ENCODE results near the gene TUFT1.
A peak's percentile ranks its signal among the peaks of the same experiment; 100 is the strongest.
"Not testable (repeated sequence)": the region's sequence is repeated elsewhere in the genome, so short reads cannot be mapped to it uniquely, and the experiment has no call there.

Gene TUFT1

DNA sequence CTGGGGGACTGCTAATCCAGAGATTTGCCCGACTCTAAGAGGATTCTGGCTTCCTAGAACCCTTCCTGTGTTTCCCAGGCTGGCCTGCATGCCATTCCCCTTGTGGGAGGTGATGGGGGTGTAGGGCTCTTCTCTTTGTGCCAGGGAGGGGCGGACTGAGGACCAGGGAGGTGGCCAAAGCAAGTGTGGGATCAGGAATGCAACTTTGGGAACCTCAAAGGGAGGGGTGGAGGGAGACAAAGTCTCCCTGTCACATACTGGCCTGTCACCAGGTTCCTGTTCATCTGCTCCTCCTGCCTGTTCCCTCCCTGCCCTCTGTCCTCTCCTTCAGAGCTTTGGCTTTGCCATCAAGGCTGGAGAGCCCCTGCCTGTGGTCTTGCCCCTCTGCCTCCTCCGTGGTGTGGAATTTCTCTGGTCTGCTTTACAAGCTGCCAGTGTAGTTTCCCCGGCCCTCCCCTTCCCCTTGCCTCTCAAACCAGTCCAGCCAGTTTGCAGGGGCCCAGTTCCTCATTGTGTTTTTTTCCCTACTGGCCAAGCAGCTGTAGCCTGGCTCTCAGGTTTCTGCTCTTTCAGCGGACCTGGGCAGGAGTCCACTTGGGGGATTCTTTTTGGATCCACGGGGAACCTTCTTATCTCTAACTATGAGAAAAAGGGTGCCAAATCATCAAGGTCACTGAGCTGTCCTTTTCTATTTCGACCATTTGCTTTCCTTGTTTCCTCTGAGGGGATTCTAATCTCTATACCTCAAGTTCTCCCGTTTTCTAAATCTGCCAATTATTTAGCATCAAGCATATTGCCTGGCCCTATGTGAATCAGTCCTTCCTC lies 27.1 kb upstream of the TUFT1 start:
- peak; percentile 17 to 49 (median 30) for DNase-seq

DNA sequence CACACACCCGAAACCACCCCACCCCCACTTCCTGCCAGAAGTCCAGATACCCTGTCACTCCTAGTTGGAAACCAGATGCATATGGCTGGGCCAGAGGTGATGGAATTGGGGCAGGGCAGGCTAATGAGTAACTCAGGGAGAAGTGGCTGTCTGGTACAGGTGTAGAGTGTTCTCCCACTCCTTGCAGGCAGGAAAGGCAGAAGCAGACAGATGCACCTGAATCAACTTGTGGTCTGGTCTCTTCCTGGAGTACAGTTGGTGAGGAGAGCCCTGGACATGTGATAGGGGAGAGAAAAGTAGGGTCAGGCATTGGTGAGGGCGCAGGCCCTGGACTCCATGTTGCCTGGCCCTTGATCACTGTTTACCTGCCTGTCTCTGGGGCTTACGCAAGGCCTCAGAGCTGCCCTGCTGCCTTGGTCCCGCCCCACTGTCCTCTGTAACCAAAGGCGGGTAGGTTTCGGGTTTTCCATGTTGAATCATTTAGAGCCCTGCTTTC lies 26.4 kb upstream of the TUFT1 start:
- DNase-seq = peak in 3 of 4 experiments; percentile 14 to 28 (median 27)

DNA sequence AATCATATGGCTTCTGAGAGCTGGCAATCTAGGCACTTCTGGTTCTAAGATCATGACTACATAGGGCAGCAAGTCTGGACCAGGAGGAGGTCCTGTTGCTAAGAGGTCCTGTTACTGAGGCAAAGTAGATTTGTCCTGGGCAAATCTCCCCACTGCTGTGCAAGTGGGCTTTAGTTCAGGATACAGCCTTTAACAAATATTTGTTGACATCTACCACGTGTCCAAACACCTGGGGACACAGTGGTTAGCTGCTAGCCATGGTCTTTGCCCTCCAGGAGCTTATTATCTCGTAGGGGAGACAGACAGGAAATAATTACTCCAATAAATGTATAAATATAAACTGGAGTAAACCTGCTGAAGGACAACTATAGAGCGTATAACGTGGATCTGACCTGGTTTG lies 25.7 kb upstream of the TUFT1 start:
- DNase-seq = no peak

DNA sequence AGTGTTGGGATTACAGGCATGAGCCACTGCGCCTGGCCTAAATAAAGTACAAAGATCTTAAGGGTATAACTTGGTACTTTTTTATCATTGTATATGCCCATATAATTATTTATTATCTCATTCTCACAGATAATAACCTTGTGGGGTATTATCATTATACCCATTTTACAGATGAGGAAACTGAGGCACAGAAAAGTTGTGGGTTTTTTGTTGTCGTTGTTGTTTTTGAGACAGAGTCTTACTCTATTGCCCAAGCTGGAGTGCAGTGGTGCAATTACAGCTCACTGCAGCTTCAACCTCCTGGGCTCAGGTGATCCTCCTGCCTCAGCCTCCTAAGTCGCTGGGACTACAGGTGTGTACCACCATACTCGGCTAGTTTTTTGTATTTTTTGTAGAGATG lies 24.8 kb upstream of the TUFT1 start:
- no peak for DNase-seq

DNA sequence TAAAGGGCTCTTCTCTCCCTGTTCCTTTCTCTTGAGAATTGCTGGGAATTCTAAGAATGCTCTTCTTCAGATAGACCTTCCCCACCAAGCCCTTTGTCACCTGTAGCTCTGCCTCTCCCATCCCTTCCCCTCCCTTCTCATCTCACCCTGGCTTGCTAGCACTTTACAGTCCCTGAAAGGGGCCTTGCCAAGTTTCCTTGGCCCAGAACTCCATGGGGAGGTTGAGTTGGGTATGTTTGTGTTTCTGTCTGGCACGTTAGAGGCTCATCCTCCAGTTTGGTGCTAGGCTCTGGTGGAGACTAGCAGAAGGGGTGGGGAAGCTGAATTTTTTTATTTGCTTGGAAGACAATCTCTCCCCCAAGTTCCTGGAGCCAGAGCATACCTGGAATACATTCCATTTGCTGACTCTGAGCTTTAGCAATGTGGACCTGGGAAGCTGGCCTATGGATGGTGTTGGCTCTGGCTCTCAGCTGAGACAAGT lies 24.0 kb upstream of the TUFT1 start:
- no peak for DNase-seq

DNA sequence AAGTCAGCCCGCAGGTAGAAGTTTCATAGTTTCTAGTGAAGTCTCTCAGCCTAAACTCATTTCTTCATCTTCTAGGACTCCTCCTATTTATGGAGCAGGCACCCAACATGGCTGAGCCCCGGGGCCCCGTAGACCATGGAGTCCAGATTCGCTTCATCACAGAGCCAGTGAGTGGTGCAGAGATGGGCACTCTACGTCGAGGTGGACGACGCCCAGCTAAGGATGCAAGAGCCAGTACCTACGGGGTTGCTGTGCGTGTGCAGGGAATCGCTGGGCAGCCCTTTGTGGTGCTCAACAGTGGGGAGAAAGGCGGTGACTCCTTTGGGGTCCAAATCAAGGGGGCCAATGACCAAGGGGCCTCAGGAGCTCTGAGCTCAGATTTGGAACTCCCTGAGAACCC lies 21.7 kb upstream of the TUFT1 start:
- no peak for DNase-seq

DNA sequence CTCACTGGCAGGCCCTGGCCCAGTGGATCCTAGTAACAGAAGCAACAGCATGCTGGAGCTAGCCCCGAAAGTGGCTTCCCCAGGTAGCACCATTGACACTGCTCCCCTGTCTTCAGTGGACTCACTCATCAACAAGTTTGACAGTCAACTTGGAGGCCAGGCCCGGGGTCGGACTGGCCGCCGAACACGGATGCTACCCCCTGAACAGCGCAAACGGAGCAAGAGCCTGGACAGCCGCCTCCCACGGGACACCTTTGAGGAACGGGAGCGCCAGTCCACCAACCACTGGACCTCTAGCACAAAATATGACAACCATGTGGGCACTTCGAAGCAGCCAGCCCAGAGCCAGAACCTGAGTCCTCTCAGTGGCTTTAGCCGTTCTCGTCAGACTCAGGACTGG lies 21.2 kb upstream of the TUFT1 start:
- DNase-seq = no peak

DNA sequence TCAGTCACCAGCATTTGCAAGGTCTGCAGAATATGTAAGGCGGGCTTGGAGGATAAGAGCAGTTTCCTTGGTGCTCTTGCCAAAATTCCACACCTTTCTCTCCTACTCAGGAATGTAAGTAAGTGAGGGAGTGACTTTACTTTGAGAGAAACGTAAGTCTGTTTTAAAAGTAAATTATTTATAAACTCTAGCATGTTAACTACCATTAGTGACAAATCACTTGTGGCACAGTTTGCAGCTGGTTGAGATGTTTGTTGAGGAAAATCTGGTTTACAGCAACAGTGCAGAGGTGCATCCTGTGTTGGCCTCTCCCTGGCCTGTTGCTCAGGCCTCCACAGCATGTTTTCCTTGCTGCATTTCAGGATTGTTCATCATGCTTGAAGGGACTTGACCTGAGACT lies 20.4 kb upstream of the TUFT1 start:
- no peak for DNase-seq

DNA sequence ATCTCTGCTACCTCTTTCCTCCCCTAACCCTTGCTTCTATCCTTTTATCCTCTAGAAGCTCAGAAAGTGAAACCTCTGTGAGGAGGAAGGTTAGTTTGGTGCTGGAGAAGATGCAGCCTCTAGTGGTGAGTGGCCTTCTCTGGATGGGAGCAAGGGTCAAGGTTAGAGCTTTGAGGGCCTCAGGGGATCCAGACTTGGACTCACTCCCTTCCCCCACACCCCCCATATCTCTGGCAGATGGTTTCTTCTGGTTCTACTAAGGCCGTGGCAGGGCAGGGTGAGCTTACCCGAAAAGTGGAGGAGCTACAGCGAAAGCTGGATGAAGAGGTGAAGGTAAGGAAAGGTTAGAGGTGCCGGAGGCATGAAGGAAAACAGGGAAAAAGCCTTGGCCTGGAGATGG lies 19.8 kb upstream of the TUFT1 start:
- DNase-seq = peak in 1 of 4 experiments; percentile 19

DNA sequence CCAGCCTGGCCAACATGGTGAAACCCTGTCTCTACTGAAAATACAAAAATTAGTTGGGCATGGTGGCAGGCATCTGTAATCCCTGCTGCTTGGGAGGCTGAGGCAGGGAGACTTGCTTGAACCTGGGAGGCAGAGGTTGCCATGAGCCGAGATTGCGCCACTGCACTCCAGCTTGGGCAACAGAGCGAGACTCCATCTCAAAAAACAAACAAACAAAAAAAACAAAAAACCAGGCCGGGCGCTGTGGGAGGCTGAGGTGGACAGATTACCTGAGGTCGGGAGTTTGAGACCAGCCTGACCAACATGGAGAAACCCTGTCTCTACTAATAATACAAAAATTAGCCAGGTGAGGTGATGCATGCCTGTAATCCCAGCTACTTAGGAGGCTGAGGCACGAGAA lies 17.7 kb upstream of the TUFT1 start:
- not testable (repeated sequence) for DNase-seq

DNA sequence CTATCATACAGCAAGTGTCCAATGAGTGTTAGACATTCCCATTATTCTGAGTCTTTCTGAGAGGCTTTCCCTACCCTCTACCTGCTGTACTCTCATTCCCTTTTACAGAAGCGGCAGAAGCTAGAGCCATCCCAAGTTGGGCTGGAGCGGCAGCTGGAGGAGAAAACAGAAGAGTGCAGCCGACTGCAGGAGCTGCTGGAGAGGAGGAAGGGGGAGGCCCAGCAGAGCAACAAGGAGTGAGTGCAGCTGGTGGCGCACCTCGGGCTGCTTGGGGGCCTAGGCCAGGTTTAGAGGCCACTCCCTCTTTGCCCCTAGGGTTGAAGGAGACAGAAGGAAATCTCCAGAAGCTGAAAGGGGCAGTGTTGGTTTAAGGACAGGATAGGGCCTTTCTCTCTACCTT lies 16.8 kb upstream of the TUFT1 start:
- no peak for DNase-seq

DNA sequence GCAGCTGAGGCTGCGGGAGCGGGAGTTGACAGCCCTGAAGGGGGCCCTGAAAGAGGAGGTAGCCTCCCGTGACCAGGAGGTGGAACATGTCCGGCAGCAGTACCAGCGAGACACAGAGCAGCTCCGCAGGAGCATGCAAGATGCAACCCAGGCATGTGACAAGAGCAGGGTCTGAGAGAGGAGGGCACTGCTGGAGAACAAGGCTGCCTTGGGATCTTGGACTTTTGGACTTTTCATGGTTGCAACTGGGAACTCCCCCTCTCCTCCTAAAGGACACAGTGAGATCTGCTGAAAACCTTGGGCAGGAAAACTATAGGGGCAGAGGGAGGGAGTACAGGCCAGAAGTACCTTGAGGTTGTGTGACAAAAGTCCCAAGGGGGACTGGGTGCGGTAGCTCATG lies 15.4 kb upstream of the TUFT1 start:
- DNase-seq = no peak

DNA sequence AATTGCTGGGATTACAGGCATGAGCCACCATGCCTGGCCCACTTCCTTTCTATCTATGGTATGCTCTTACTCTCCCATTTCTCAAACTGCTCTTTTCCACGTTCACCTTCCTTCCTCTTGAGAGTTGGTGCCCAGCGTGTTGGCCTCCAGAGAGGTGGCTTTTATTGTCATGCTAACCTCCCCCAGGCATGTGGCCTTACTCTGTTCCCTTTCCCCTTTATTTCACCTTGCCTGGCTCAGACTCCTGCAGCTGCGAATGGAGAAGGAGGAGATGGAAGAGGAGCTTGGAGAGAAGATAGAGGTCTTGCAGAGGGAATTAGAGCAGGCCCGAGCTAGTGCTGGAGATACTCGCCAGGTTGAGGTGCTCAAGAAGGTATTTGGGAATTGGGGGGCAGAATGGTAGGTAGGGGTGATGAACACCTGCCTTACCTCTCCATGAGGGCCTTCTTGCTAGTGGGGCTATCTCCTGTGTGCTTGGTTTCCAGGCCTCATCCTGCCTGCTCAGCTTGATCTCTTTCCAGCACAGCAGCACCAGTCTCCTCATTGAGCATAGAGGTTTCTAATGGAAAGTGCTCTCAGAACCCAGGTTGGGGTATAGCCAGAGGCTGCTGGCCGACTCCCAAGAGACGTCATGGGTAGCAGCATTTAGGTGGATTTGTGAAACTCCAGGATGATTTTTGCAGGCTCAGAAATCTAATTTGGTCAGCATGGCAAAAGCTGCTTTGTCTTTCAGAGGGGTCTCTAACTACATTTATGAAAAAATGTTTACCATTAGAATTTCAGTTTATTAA lies 13.2 kb upstream of the TUFT1 start:
- no peak for DNase-seq

DNA sequence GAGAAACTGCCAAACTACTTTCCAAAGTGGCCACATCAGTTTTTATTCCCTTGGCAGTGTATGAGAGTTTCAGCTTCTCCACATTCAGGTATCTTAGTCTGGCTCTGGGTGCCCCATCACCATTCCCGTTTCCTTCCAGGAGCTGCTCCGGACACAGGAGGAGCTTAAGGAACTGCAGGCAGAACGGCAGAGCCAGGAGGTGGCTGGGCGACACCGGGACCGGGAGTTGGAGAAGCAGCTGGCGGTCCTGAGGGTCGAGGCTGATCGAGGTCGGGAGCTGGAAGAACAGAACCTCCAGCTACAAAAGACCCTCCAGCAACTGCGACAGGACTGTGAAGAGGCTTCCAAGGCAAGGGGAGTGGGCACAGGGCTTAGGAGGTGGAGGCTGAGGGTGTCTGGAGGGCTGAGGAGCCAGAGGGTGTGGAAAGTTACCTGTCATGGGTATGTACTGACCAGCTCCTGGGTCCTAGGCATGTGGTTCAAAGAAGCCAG lies 10.9 kb upstream of the TUFT1 start:
- no peak for DNase-seq

DNA sequence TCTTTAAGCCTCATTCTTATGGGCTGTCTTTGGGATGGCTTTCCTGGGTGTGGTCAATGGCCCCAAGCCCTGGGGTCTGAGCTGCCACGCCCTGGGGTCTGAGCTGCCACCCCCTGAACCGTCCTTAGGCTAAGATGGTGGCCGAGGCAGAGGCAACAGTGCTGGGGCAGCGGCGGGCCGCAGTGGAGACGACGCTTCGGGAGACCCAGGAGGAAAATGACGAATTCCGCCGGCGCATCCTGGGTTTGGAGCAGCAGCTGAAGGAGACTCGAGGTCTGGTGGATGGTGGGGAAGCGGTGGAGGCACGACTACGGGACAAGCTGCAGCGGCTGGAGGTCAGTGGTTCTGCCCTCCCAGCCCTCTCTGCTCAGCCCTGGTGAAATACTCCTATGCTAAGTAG lies 10.3 kb upstream of the TUFT1 start:
- DNase-seq = no peak

DNA sequence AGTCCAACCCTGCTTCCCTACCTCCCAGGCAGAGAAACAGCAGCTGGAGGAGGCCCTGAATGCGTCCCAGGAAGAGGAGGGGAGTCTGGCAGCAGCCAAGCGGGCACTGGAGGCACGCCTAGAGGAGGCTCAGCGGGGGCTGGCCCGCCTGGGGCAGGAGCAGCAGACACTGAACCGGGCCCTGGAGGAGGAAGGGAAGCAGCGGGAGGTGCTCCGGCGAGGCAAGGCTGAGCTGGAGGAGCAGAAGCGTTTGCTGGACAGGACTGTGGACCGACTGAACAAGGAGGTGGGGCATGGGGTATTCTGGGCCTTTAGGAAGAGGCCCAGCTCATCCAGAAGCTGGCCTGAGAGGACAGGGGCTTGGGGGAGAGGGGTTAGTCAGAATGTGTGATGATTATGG lies 9.6 kb upstream of the TUFT1 start:
- DNase-seq = no peak

DNA sequence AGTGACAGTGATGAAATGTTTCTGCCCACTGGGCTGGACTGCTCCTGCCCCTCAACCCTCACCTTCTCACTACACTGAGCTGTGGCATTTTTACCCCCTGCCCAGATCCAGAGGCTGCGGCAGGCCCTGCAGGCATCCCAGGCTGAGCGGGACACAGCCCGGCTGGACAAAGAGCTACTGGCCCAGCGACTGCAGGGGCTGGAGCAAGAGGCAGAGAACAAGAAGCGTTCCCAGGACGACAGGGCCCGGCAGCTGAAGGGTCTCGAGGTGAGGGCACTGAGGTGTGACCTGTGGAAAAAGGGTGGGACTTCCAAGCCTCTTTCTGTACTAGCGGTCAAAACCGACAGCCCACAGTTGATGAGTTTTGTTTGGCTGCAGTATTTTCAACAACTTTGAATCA lies 6.2 kb upstream of the TUFT1 start:
- DNase-seq = no peak

DNA sequence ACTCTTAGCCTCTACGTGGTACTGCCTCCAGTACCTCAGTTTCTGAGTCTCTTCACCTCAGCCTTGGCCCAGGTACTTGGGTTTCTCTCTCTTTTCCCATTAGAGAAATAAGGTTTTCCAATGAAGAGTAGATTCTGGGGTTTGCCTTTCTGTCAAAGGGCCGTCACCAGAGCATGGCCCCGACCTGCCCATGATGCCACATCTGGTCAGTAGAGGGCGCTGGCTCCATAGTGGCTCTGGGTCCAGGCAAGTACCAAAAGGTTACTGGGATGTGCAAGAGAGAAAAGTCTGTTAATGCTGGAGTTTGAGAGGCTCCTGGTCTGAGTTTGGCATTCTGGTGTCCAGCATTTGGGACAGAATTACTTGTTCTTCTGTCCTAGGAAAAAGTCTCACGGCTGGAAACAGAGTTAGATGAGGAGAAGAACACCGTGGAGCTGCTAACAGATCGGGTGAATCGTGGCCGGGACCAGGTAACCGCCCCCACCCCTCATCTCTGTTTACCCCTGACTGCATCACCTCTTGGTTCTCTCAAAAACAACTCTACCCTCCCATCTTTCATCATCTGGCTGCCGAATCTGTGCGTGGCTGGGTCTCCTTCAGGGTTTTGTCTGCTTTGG lies 5.3 kb upstream of the TUFT1 start:
- DNase-seq = peak; percentile 76 to 90 (median 88)

DNA sequence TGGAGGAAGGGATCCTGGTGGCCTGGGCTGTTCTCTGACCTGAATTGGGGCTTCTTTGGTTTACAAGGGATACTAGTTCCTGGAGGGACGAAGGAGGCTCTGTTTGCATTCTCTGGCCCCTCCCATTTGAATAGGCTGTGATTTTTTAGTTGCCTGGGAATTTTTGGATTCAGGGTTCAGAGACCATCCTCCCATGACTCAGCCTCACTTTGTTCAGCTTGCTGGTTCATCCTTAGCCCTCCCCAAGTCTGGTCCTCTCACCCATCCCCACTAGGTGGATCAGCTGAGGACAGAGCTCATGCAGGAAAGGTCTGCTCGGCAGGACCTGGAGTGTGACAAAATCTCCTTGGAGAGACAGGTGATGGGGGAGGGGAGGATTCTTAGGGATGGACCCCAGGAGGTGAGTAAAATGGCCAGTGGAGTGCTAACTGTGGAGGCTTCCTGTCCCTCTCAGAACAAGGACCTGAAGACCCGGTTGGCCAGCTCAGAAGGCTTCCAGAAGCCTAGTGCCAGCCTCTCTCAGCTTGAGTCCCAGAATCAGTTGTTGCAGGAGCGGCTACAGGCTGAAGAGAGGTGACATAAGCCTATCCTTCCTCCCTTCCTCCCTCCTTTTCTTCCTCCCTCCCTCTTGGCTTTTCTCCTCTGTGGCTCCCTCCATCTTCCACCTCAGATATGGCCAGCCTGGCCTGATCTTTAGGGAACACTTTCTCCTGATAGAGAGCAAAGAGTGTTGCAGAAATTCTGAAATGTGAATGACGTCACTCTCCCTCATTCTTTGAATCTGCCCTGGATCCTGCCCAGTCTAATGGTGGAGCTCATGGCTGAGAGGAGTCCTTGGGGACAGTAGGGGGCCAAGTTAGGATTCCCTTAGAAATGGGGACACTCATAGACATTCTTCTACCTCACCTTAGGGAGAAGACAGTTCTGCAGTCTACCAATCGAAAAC lies 4.5 kb upstream of the TUFT1 start:
- DNase-seq = no peak

DNA sequence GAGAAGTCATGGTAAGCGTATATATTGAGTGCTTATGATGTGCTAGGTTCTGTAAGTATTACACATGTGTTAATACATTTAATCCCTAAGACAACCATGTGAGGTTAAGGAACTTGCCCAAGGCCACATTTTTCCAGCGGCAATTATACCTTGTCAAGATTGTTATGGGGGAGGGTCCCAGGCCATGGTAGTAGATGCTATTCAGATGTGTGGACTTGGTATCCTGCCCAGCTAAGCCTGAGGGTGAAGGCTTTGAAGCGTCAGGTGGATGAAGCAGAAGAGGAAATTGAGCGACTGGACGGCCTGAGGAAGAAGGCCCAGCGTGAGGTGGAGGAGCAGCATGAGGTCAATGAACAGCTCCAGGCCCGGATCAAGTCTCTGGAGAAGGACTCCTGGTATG lies 3.6 kb upstream of the TUFT1 start:
- no peak for DNase-seq

DNA sequence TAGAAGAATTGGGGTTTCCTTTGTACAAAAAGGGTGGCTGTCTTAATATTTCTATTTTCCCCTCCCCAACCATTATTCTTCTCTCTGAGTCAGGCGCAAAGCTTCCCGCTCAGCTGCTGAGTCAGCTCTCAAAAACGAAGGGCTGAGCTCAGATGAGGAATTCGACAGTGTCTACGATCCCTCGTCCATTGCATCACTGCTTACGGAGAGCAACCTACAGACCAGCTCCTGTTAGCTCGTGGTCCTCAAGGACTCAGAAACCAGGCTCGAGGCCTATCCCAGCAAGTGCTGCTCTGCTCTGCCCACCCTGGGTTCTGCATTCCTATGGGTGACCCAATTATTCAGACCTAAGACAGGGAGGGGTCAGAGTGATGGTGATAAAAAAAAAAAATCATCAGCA lies 3.0 kb upstream of the TUFT1 start:
- peak; percentile 23 to 60 (median 54) for DNase-seq
